ENCODE data around the gene FAM163B.

DNA sequence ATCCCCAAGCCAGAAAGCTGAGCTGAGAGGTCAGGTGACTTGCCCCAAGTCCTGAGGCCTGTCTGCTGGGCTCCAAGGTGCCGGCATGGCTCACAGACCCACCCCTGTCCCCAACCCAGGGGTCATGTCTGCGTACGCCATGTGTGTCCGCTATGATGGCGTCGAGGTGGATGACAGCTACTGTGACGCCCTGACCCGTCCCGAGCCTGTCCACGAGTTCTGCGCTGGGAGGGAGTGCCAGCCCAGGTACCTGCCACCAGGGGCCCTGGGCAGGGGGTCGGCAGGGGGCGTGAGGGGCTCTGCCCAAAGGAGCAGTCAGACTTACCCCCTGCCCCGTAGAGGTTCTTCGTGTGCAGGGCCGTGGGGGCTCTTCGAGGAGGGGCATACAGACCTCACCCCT is 42.4 kb downstream of the FAM163B start:
- TF ChIP-seq, protein P1, sequence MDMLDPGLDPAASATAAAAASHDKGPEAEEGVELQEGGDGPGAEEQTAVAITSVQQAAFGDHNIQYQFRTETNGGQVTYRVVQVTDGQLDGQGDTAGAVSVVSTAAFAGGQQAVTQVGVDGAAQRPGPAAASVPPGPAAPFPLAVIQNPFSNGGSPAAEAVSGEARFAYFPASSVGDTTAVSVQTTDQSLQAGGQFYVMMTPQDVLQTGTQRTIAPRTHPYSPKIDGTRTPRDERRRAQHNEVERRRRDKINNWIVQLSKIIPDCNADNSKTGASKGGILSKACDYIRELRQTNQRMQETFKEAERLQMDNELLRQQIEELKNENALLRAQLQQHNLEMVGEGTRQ (IDR thresholded peaks at IDR 0.05; ENCODE audit: borderline replicate concordance, low read depth, low read length) = no peak
- TF ChIP-seq, protein P2, sequence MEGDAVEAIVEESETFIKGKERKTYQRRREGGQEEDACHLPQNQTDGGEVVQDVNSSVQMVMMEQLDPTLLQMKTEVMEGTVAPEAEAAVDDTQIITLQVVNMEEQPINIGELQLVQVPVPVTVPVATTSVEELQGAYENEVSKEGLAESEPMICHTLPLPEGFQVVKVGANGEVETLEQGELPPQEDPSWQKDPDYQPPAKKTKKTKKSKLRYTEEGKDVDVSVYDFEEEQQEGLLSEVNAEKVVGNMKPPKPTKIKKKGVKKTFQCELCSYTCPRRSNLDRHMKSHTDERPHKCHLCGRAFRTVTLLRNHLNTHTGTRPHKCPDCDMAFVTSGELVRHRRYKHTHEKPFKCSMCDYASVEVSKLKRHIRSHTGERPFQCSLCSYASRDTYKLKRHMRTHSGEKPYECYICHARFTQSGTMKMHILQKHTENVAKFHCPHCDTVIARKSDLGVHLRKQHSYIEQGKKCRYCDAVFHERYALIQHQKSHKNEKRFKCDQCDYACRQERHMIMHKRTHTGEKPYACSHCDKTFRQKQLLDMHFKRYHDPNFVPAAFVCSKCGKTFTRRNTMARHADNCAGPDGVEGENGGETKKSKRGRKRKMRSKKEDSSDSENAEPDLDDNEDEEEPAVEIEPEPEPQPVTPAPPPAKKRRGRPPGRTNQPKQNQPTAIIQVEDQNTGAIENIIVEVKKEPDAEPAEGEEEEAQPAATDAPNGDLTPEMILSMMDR (IDR thresholded peaks at IDR 0.05) = no peak
- TF ChIP-seq IRF3 (IDR thresholded peaks at IDR 0.05; ENCODE audit: low read depth, low read length) (no peak), FOXM1 (IDR thresholded peaks at IDR 0.05; ENCODE audit: low read depth) (no peak), TAF1 (IDR thresholded peaks at IDR 0.05; ENCODE audit: borderline replicate concordance, low read depth, low read length) (no peak)

Measured in SK-N-SH (cell line).